ENCODE results near the gene TOP3B.

The TOP3B gene

GRCh38 chr22:21944871-21945270 lies 37.7 kb downstream of the TOP3B start:
- TF ChIP-seq USF1 (IDR thresholded peaks at IDR 0.05) (no peak), ZBTB7A (IDR thresholded peaks at IDR 0.05; ENCODE audit: low read depth) (no peak), TAF1 (IDR thresholded peaks at IDR 0.05; ENCODE audit: low read depth) (no peak), EGR1 (IDR thresholded peaks at IDR 0.05) (no peak), CEBPB (IDR thresholded peaks at IDR 0.05) (no peak), FOXM1 (IDR thresholded peaks at IDR 0.05; ENCODE audit: borderline replicate concordance, low read depth) (no peak), TEAD4 (IDR thresholded peaks at IDR 0.05) (no peak), RAD21 (IDR thresholded peaks at IDR 0.05; ENCODE audit: low read depth) (no peak), CREB1 (IDR thresholded peaks at IDR 0.05; ENCODE audit: low read depth) (no peak), YY1 (IDR thresholded peaks at IDR 0.05; ENCODE audit: low read depth) (no peak), MAX (IDR thresholded peaks at IDR 0.05) (no peak), EP300 (IDR thresholded peaks at IDR 0.05; ENCODE audit: borderline replicate concordance) (no peak), TCF12 (IDR thresholded peaks at IDR 0.05; ENCODE audit: low read depth) (no peak)
- TF ChIP-seq, protein P1, sequence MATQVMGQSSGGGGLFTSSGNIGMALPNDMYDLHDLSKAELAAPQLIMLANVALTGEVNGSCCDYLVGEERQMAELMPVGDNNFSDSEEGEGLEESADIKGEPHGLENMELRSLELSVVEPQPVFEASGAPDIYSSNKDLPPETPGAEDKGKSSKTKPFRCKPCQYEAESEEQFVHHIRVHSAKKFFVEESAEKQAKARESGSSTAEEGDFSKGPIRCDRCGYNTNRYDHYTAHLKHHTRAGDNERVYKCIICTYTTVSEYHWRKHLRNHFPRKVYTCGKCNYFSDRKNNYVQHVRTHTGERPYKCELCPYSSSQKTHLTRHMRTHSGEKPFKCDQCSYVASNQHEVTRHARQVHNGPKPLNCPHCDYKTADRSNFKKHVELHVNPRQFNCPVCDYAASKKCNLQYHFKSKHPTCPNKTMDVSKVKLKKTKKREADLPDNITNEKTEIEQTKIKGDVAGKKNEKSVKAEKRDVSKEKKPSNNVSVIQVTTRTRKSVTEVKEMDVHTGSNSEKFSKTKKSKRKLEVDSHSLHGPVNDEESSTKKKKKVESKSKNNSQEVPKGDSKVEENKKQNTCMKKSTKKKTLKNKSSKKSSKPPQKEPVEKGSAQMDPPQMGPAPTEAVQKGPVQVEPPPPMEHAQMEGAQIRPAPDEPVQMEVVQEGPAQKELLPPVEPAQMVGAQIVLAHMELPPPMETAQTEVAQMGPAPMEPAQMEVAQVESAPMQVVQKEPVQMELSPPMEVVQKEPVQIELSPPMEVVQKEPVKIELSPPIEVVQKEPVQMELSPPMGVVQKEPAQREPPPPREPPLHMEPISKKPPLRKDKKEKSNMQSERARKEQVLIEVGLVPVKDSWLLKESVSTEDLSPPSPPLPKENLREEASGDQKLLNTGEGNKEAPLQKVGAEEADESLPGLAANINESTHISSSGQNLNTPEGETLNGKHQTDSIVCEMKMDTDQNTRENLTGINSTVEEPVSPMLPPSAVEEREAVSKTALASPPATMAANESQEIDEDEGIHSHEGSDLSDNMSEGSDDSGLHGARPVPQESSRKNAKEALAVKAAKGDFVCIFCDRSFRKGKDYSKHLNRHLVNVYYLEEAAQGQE (IDR thresholded peaks at IDR 0.05; ENCODE audit: low read depth) = no peak

- TF ChIP-seq MAX (IDR thresholded peaks at IDR 0.05) (no peak), NFIC (IDR thresholded peaks at IDR 0.05) (no peak), YY1 (IDR thresholded peaks at IDR 0.05; ENCODE audit: low read depth) (no peak), EP300 (IDR thresholded peaks at IDR 0.05; ENCODE audit: borderline replicate concordance) (no peak)
- TF ChIP-seq, protein P1 (IDR thresholded peaks at IDR 0.05; ENCODE audit: low read depth) = no peak
Measured at GRCh38 chr22:21943571-21944448, 38.8 kb downstream of the TOP3B start.

- TF ChIP-seq CEBPB (IDR thresholded peaks at IDR 0.05) (no peak), EP300 (IDR thresholded peaks at IDR 0.05; ENCODE audit: borderline replicate concordance) (no peak), TEAD4 (IDR thresholded peaks at IDR 0.05) (no peak), EGR1 (IDR thresholded peaks at IDR 0.05) (no peak), TAF1 (IDR thresholded peaks at IDR 0.05; ENCODE audit: low read depth) (no peak), USF1 (IDR thresholded peaks at IDR 0.05) (no peak), ZBTB7A (IDR thresholded peaks at IDR 0.05; ENCODE audit: low read depth) (no peak), RAD21 (IDR thresholded peaks at IDR 0.05; ENCODE audit: low read depth) (no peak), MAX (IDR thresholded peaks at IDR 0.05) (no peak), TCF12 (IDR thresholded peaks at IDR 0.05; ENCODE audit: low read depth) (no peak), NFIC (IDR thresholded peaks at IDR 0.05) (no peak), YY1 (IDR thresholded peaks at IDR 0.05; ENCODE audit: low read depth) (no peak)
Measured at GRCh38 chr22:21942407-21943343, 39.9 kb downstream of the TOP3B start.

DNA sequence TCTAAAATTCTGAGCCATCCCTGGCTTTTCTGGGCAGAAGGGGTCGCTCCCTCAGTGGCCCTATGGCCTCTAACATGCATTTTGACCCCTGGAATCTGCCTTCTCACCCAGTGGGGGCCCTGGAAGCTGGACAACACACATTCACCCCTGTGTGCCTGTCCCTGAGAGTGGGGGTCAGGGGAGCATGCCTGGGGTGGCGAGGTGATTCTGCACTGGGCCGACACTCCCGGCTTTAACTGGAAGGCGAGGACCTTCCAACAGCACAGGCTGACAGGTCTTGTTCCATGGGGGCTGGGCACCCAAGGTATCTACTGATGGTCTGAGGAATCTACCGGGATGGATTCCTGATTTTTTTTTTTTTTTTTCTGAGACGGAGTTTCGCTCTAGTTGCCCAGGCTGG lies 40.7 kb downstream of the TOP3B start:
- TF ChIP-seq YY1 (IDR thresholded peaks at IDR 0.05; ENCODE audit: low read depth) = no peak
- no peak for TF ChIP-seq CREB1 (IDR thresholded peaks at IDR 0.05; ENCODE audit: low read depth)
- TF ChIP-seq MAX (IDR thresholded peaks at IDR 0.05) = no peak
- TF ChIP-seq NFIC (IDR thresholded peaks at IDR 0.05) = no peak

DNA sequence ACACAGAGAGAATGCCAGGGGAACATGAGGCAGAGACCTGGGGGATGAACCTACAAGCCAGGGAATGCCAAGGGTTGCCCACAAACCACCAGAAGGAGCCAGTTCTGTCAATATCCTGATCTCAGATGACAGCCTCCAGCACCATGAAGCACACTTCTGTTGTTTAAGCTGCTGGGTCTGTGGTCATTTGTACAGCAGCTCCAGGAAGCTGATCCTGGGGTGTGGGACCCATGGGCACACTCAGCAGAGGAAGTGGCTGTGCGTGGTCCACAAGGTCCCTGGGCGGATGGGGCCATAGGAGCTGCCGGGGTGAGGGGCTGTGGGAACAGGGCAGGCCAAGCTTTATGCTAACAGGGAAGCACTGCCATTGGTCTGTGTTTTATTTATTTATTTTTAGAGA lies 42.1 kb downstream of the TOP3B start:
- TF ChIP-seq TEAD4 (IDR thresholded peaks at IDR 0.05) = no peak
- TF ChIP-seq, protein P1 (IDR thresholded peaks at IDR 0.05; ENCODE audit: low read depth) = no peak
- TF ChIP-seq TAF1 (IDR thresholded peaks at IDR 0.05; ENCODE audit: low read depth) = no peak
- TF ChIP-seq YY1 (IDR thresholded peaks at IDR 0.05; ENCODE audit: low read depth) = no peak

Data from Ishikawa (cell line).